ENCODE data around the gene PAK4.

GRCh38 chr19:39130337-39131254 lies 5.0 kb downstream of the PAK4 start:
- no peak for TF ChIP-seq CTCF (optimal IDR thresholded peaks at IDR 0.05 in 1 of 3, IDR thresholded peaks at IDR 0.05 in 1 of 3, conservative IDR thresholded peaks at IDR 0.05 in 1 of 3; ENCODE audit: extremely low read depth in 1 of 3, insufficient read depth in 2 of 3, low read length in 3 of 3)
- no peak for TF ChIP-seq EZH2 (IDR thresholded peaks at IDR 0.05; ENCODE audit: low read length)
